IgD-negative memory B cell (primary cell): ENCODE data around the gene CATSPERD. TPM values are rescaled to one million over a fixed set of nuclear protein-coding genes. Genes with fewer than 3 reads are reported as not detected.
A peak's percentile ranks its signal among the peaks of the same experiment; 100 is the strongest.

Experiments
- H3K27ac Mint-ChIP-seq, 3 donors: one replicate each; pipeline ENCODE4 v1.8.0; 2020 to 2022; ENCODE audit warnings: mild to moderate bottlenecking in 3 of 3, mixed read lengths in 3 of 3, moderate library complexity in 1 of 3
- H3K27me3 Mint-ChIP-seq: one replicate; pipeline ENCODE4 v1.8.0; 2021; ENCODE audit warnings: mixed read lengths
- H3K36me3 Mint-ChIP-seq: one replicate; pipeline ENCODE4 v1.8.0; 2020; ENCODE audit warnings: mild to moderate bottlenecking, mixed read lengths
- H3K4me1 Mint-ChIP-seq, 3 donors: one replicate each; pipeline ENCODE4 v1.8.0; 2020 to 2022; ENCODE audit warnings: mixed read lengths in 3 of 3, mild to moderate bottlenecking in 1 of 3
- H3K4me3 Mint-ChIP-seq, 4 donors: one replicate each; pipeline ENCODE4 v1.8.0; 2020 to 2022; ENCODE audit warnings: mild to moderate bottlenecking in 4 of 4, mixed read lengths in 4 of 4, moderate library complexity in 3 of 4
- H3K9me3 Mint-ChIP-seq, 3 donors: one replicate each; pipeline ENCODE4 v1.8.0; 2020 to 2021; ENCODE audit warnings: mixed read lengths in 3 of 3, mild to moderate bottlenecking in 1 of 3
- polyA plus RNA-seq: library from polyadenylated mRNA; unstranded; fragments of 300-500 nt; fragmentation: Illumina TruSeq; gene quantifications from one replicate; pipeline ENCODE4 v1.2.3, GENCODE V29; 2021

The CATSPERD gene
- polyA plus RNA-seq, 1 donor from 2014 or later: not detected

DNA sequence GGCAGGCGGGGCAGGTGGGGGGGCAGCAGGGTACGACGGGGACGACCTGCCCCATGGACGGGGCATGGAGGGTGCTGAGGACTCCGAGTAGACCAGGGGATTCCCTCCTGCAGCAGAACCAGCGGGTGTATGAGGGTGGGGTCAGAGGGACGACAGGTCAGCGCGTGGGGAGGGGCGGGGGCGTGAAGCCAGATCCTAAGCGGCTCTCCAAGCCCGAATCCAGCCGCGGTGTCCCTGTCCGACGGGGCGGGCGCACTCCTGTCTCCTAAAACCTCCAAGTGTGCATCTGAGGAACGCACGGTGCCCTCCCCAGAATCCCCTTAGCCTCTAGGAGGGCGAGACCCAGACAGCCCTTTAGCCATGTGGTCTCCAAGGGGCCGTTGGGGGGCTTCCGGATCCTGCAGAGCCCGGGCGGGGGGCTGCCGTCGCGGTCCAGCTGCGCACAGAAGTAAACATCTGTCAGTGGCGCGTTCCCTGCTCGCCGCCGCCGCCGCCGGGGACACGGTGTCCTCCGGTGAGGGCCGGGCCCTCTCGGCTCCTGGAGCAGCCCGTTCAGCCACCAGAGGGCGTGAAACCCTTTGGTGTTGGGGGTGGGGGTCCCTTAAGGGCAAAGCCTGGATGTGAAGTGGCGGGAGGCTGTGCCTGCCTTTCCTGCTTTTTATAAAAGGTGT lies 85.2 kb downstream of the CATSPERD start:
- H3K4me1 Mint-ChIP-seq: peaks cover 0 to 5% (median 4%) of the 10 kb centered on the region in 3 donors
- no peaks in the 10 kb centered on the region for H3K36me3 Mint-ChIP-seq
- H3K27me3 Mint-ChIP-seq: peaks cover 30% of the 10 kb centered on the region
- H3K9me3 Mint-ChIP-seq: no peaks in the 10 kb centered on the region
- H3K27ac Mint-ChIP-seq: no peak overlapping the region
- peak overlapping the region in 2 of 4 donors; percentile 49 to 84 for H3K4me3 Mint-ChIP-seq

DNA sequence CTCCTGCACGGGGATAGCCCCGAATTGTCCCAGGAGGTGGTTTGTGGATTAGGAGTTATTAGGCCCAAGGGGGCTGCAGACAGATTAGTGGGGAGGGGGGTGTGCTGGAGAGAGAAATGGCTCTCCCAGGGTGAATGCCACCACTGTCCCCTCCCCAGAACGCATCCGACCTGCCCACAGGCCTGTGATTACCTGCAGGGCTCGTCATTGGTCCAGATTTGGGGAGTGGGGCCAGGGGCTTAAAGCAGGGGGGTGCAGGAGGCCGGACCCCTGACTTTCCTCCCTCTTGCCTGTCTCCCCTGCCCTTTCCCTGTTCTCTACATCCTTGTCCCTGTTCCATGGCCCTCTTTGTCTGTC lies 85.7 kb downstream of the CATSPERD start:
- no peak overlapping the region for H3K27ac Mint-ChIP-seq
- H3K4me3 Mint-ChIP-seq: no peak overlapping the region
- no peaks in the 10 kb centered on the region for H3K36me3 Mint-ChIP-seq
- peaks cover 27% of the 10 kb centered on the region for H3K27me3 Mint-ChIP-seq
- no peaks in the 10 kb centered on the region for H3K9me3 Mint-ChIP-seq
- peaks cover 0 to 5% (median 4%) of the 10 kb centered on the region in 3 donors for H3K4me1 Mint-ChIP-seq

DNA sequence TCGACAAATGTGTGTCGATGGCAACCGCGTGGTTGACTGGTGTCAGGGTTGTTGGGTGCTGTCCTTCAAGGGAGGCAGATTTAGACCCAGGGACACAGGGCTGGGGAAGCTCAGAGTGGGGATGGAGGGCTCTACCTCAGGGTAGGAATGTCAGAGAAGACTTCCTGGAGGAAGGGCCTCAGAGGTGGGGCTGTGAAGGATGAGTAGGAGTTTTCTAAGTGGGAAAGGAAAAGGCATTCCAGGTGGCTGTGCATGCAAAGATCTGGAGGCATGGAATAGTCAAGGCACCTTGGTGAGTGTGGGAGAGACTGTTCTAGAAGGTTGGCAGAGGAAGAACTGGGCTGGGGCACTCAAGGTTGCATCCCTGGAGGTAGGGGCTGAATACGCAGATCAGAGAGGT lies 86.5 kb downstream of the CATSPERD start:
- H3K4me1 Mint-ChIP-seq: peaks cover 0 to 5% (median 3%) of the 10 kb centered on the region in 3 donors
- H3K27me3 Mint-ChIP-seq: peaks cover 22% of the 10 kb centered on the region
- no peak overlapping the region for H3K27ac Mint-ChIP-seq
- H3K36me3 Mint-ChIP-seq: no peaks in the 10 kb centered on the region
- H3K9me3 Mint-ChIP-seq: no peaks in the 10 kb centered on the region
- peak overlapping the region in 1 of 4 donors; percentile 8 for H3K4me3 Mint-ChIP-seq

DNA sequence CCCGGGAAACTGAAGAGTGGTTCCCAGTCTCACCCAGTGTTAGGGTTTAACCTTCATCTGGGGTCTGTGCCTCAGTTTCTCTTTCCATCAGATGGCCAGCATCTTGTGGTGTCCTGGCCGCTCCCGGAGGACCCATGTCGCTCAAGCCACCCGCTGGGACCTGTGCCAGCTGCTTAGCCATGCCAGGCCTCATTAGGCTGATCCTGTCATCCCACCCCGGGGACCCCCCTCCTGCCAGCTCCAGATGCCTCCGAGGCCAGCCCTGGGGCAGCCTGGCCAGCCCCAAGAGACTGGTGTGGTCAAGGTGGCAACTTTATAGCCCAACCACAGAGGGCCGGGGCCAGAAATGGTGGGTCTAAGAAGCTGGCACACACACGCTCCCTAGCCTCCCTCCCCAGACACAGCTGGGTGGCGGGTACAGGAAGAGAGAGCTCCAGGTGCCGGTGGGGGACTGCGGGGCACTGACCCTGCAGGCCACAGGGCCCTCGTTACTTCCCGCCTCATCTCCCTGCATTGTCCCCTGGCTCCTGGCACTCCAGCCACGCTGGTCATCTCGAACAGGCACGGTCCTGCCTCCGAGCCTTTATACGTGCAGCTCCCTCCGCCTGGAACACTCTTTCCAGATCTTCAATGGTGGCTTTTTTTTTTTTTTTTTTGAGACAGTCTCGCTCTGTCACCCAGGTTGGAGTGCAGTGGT lies 87.8 kb downstream of the CATSPERD start:
- no peaks in the 10 kb centered on the region for H3K36me3 Mint-ChIP-seq
- H3K27ac Mint-ChIP-seq: peak overlapping the region in 1 of 3 donors; percentile 17
- no peaks in the 10 kb centered on the region for H3K9me3 Mint-ChIP-seq
- H3K27me3 Mint-ChIP-seq: peaks cover 13% of the 10 kb centered on the region
- no peak overlapping the region for H3K4me3 Mint-ChIP-seq
- H3K4me1 Mint-ChIP-seq: peaks cover 0 to 4% (median 2%) of the 10 kb centered on the region in 3 donors

DNA sequence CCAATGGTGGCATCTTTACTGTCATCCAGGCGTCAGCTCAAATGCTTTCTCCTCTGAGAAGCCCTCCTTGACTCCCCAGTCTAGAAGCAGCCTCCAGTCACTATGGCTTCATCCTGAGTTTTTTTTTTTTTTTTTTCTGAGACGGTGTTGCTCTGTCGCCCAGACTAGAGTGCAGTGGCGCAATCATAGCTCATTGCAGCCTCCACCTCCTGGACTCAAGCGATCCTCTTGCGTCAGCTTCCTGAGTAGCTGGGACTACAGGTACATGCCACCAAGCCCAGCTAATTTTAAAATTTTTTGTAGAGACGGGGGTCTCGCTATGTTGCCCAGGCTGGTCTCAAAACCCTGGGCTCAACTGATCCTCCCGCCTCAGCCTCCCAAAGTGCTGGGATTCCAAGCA lies 88.6 kb downstream of the CATSPERD start:
- Mint-ChIP-seq H3K27me3 (peaks cover 7% of the 10 kb centered on the region), H3K36me3 (no peaks in the 10 kb centered on the region), H3K27ac (peak overlapping the region in 2 of 3 donors; percentile 56 to 81)

DNA sequence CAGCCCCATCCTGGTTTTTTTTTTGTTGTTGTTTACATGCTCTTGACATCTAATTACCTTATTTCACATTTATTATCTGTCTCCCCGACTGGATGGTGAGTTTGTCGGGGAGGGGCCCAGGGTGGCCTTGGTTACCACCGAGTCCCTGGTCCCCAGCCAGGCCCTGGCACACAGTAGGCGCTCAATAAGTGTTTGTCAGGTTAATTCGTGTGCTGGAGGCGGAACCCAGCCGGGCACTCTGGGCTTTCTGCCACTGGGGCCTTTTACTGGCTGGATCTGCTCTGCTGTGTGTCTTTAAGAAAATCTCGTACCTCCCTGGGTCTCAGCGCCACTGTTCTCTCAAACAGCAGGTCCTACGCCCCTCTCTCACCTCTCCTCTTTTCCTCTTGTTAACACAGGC lies 89.0 kb downstream of the CATSPERD start:
- no peak overlapping the region for H3K4me3 Mint-ChIP-seq
- peak overlapping the region in 1 of 3 donors; percentile 56 for H3K27ac Mint-ChIP-seq
- peaks cover 3% of the 10 kb centered on the region for H3K27me3 Mint-ChIP-seq
- H3K4me1 Mint-ChIP-seq: no peaks in the 10 kb centered on the region
- H3K9me3 Mint-ChIP-seq: no peaks in the 10 kb centered on the region
- H3K36me3 Mint-ChIP-seq: no peaks in the 10 kb centered on the region

More for the DNA sequence above, 88.6 kb downstream of the CATSPERD start:
- H3K9me3 Mint-ChIP-seq: no peaks in the 10 kb centered on the region
- no peaks in the 10 kb centered on the region for H3K4me1 Mint-ChIP-seq
- H3K4me3 Mint-ChIP-seq: no peak overlapping the region

DNA sequence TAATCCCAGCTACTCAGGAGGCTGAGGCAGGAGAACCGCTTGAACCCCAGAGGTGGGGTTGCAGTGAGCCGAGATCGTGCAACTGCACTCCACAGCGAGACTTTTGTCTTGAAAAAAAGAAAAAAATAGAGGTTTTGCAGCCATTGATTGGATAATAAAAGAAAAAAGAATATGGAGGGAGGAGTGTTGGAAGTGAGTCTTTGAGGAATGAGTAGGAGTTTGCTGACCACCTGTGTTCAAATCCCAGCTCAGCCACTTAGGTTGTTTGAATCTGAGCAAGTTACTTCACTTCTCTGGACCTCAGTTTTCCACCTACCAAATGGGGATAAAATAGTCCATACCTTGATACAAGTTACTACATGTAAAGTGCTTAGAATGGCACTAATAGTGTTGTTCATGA lies 90.7 kb downstream of the CATSPERD start:
- no peak overlapping the region for H3K27ac Mint-ChIP-seq
- no peaks in the 10 kb centered on the region for H3K27me3 Mint-ChIP-seq
- H3K4me1 Mint-ChIP-seq: no peaks in the 10 kb centered on the region
- no peaks in the 10 kb centered on the region for H3K36me3 Mint-ChIP-seq
- no peaks in the 10 kb centered on the region for H3K9me3 Mint-ChIP-seq
- no peak overlapping the region for H3K4me3 Mint-ChIP-seq

DNA sequence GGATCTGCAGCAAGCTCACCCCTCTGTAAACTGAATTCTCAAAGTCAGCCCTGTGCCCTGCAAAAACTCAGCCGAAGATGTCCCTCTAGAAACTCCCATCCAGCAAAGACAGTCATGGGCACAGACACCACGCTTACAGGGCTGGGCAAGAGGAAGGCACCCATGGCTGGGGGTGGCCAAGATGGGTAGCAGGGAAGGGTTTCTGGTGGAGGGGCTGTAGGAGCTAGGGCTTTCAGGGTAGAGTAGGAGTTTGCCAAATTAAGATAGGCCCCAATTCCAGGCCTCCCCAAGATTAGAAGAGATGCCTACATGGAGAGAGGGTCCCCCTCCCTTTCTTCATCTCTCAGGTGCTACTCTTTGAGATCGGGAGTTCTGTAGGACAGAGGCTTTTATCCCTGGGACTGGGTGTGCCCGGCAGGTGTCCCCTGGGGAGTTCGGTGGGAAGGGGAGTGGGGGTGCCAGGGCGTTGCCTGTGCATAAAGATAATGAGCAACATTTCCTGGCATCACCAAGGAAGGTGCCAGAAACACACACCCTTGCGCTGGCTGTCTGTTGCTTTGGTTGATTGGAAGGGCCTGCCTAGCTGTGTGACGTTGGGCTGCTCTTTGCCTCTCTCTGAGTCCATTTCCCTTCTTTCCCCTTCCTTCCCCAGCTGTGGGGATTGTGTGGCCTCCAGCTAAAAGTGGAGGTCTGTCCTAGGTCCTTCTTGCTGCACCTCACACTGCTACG lies 93.8 kb downstream of the CATSPERD start:
- Mint-ChIP-seq H3K36me3 (no peaks in the 10 kb centered on the region), H3K27ac (no peak overlapping the region), H3K27me3 (peaks cover 4% of the 10 kb centered on the region), H3K4me3 (no peak overlapping the region), H3K4me1 (no peaks in the 10 kb centered on the region), H3K9me3 (no peaks in the 10 kb centered on the region)

DNA sequence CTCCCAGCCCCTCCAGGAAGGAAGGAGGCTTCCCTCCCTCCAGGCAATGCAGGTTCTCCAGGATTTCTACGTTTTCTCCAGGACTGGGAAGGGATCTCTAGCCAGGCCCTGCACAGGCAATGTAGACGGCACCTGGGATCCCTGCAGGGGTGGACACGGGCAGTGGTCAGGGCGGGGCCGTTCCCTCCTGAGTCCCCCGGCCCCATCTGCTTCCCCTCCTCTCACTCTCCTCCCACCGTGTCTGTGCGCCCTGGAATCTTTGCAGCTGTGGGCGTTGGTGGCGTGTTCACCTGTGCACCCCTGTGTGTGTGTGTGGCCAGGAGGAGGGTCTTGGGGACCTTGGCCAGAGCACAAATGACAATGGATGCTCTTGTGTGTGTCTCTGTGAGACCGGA lies 94.4 kb downstream of the CATSPERD start:
- Mint-ChIP-seq H3K9me3 (no peaks in the 10 kb centered on the region), H3K27me3 (peaks cover 4% of the 10 kb centered on the region), H3K4me3 (no peak overlapping the region), H3K4me1 (peaks cover 0 to 1% (median 0%) of the 10 kb centered on the region in 3 donors), H3K36me3 (no peaks in the 10 kb centered on the region), H3K27ac (no peak overlapping the region)

DNA sequence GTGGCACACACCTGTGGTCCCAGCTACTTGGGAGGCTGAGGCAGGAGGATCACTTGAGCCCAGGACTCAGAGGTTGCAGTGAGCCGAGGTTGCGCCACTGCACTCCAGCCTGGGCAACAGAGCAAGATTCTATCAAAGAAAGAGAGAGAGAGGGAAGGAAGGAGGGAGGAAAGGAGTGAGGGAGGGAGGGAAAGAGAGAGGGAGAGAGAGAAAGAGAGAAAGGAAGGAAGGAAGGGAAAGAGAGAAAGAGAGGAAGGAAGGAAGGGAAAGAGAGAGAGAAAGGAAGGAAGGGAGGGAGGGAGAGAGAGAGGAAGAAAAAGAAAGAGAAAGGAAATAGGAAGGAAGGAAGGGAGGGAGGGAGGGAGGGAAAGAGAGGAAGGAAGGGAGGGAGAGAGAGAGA lies 96.8 kb downstream of the CATSPERD start:
- H3K27me3 Mint-ChIP-seq: peaks cover 8% of the 10 kb centered on the region
- H3K9me3 Mint-ChIP-seq: peaks cover 0 to 3% (median 0%) of the 10 kb centered on the region in 3 donors
- H3K4me3 Mint-ChIP-seq: no peak overlapping the region
- no peaks in the 10 kb centered on the region for H3K36me3 Mint-ChIP-seq
- H3K27ac Mint-ChIP-seq: no peak overlapping the region
- peaks cover 0 to 4% (median 0%) of the 10 kb centered on the region in 3 donors for H3K4me1 Mint-ChIP-seq

DNA sequence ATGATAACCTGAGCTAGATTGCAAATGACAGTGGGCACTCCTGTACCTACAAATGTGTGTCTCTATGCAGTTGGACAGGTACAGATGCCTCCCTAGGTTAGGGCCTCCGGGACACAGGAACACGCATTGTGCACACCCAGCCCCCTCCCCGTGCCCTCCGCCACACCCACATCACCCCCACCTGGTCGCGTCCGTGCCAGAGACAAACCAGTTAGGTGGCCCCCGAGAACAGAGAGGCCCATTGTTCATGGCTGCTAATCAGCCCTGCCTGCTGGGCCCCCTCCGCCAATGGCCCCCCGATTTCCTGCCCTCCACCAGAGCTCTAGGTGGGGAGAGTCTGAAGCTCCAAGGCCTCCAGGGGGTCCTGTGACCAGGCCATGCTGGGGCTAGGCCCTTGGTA lies 98.2 kb downstream of the CATSPERD start:
- Mint-ChIP-seq H3K27ac (no peak overlapping the region), H3K4me3 (no peak overlapping the region), H3K36me3 (no peaks in the 10 kb centered on the region), H3K4me1 (peaks cover 0 to 5% (median 0%) of the 10 kb centered on the region in 3 donors), H3K27me3 (peaks cover 8% of the 10 kb centered on the region), H3K9me3 (peaks cover 0 to 3% (median 2%) of the 10 kb centered on the region in 3 donors)

DNA sequence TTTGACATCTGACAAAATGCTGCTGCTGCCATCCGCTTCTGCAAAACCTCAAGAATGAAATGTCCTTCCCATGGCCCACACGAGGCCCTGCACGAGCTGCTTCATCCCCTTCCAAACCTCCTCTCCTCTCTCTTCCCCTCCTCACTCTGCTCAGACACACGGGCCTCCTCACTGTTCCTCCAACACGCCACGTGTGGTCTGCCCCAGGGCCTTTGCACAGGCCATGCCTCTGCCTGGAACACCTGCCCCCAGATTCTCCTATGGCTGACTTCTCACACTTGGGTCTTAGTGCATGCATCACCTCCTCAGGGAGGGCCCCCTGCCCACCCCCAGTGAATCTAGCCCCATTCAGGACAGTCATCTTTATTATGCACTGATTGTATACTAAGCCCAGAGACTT lies 100.3 kb downstream of the CATSPERD start:
- H3K9me3 Mint-ChIP-seq: peaks cover 0 to 3% (median 2%) of the 10 kb centered on the region in 3 donors
- peaks cover 0 to 5% (median 0%) of the 10 kb centered on the region in 3 donors for H3K4me1 Mint-ChIP-seq
- H3K27ac Mint-ChIP-seq: no peak overlapping the region
- no peak overlapping the region for H3K4me3 Mint-ChIP-seq
- H3K27me3 Mint-ChIP-seq: peaks cover 8% of the 10 kb centered on the region
- H3K36me3 Mint-ChIP-seq: no peaks in the 10 kb centered on the region

DNA sequence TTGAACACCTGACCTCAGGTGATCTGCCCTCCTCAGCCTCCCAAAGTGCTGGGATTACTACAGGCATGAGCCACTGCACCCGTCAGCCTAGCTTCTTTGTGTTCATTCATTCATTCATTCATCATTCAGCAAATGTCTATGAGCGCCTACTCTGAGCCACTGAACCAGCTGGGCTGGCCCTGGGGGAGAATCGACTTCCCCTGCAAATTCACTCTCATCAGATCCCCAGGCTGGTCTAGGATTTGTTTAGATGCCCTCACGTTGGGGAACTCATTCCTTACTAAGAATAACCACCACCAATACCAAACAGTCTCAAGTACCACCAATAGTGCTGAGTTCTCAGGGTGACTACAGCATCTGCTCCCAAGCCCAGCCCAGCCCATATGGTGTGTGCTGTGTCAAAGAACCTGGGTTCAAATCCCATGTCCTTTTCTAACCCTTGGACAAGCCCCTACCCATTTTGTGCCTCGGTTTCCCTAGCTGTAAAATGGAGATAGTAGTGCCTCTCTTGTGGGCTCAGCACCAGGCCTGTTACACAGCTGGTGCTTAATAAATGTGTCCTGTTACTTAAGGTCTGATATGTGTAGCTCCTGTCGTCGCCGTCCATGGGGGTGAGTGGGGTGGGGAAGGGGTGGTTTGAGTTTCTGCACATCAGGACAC lies 101.2 kb downstream of the CATSPERD start:
- peaks cover 8% of the 10 kb centered on the region for H3K27me3 Mint-ChIP-seq
- no peak overlapping the region for H3K27ac Mint-ChIP-seq
- peaks cover 0 to 6% (median 2%) of the 10 kb centered on the region in 3 donors for H3K4me1 Mint-ChIP-seq
- H3K36me3 Mint-ChIP-seq: no peaks in the 10 kb centered on the region
- peaks cover 0 to 3% (median 2%) of the 10 kb centered on the region in 3 donors for H3K9me3 Mint-ChIP-seq
- peak overlapping the region in 1 of 4 donors; percentile 39 for H3K4me3 Mint-ChIP-seq

DNA sequence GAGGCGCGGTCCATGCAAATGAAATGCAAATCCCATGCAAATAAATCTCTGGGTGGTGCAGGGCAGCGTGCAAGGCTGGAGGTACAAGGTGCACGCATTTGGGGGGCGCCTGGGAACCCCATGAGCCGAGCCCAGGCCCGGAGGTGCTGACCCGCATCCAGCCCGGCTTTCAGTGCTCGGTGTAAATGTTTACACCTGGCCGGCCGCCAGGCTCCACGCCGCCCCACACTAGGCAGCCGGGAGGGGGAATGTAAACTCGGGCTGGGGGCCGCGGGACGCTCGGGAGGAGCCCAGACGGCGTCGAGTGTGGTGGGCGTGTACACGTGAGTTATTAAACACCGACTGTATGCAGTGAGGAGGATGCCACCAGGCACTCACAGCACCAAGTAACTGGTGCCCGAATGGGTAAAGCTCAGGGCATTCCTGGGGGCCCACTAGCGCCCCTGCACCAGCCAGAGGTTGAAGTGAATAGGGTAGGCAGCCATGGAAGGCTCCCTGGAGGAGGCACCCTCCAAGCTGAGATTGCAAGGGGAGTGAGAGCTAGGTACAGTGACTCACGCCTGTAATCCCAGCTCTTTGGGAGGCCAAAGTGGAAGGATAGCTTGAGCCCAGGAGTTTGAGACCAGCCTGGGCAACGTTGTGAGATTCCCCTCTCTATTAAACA lies 101.9 kb downstream of the CATSPERD start:
- Mint-ChIP-seq H3K4me1 (peaks cover 0 to 9% (median 6%) of the 10 kb centered on the region in 3 donors), H3K36me3 (no peaks in the 10 kb centered on the region), H3K27ac (no peak overlapping the region), H3K27me3 (peaks cover 8% of the 10 kb centered on the region), H3K4me3 (no peak overlapping the region), H3K9me3 (peaks cover 0 to 4% (median 3%) of the 10 kb centered on the region in 3 donors)
